GM10266 (cell line): ENCODE data around the gene ARHGEF11.

ENCODE experiments used
- DNase-seq: peaks from one replicate; pipeline ENCODE4 v3.0.0; 2012; ENCODE audit errors: extremely low spot score
- TF ChIP-seq, protein P1 (sequence below): IDR thresholded peaks from 2 replicates; pipeline ENCODE4 v1.5.1; 2012; ENCODE audit warnings: mild to moderate bottlenecking, low read depth; ENCODE audit not compliant: control insufficient read depth, insufficient read depth; ENCODE audit errors: missing control alignments

The ARHGEF11 gene

DNA sequence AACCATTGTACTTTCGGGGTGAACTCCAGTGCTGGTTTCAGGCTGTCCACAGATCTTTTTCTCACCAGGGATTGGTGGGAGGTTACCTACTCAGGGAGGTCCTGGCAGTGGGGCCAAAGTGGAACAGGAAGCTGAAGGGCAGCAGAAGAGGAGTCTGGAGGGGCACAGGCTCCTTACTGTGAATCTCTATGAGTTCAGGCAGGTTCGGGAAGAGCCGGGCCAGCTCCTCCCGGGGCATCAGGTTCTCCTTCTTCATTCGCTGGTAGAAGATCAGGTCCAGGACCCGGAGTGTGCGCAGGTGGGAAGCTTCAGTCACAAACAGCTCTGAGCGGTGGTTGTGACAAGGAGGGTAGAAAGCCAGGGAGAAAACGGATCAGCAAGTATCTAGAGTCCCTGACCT is 98.4 kb downstream of the ARHGEF11 start:
- TF ChIP-seq, protein P1, sequence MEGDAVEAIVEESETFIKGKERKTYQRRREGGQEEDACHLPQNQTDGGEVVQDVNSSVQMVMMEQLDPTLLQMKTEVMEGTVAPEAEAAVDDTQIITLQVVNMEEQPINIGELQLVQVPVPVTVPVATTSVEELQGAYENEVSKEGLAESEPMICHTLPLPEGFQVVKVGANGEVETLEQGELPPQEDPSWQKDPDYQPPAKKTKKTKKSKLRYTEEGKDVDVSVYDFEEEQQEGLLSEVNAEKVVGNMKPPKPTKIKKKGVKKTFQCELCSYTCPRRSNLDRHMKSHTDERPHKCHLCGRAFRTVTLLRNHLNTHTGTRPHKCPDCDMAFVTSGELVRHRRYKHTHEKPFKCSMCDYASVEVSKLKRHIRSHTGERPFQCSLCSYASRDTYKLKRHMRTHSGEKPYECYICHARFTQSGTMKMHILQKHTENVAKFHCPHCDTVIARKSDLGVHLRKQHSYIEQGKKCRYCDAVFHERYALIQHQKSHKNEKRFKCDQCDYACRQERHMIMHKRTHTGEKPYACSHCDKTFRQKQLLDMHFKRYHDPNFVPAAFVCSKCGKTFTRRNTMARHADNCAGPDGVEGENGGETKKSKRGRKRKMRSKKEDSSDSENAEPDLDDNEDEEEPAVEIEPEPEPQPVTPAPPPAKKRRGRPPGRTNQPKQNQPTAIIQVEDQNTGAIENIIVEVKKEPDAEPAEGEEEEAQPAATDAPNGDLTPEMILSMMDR, result no peak
- DNase-seq, result no peak

DNA sequence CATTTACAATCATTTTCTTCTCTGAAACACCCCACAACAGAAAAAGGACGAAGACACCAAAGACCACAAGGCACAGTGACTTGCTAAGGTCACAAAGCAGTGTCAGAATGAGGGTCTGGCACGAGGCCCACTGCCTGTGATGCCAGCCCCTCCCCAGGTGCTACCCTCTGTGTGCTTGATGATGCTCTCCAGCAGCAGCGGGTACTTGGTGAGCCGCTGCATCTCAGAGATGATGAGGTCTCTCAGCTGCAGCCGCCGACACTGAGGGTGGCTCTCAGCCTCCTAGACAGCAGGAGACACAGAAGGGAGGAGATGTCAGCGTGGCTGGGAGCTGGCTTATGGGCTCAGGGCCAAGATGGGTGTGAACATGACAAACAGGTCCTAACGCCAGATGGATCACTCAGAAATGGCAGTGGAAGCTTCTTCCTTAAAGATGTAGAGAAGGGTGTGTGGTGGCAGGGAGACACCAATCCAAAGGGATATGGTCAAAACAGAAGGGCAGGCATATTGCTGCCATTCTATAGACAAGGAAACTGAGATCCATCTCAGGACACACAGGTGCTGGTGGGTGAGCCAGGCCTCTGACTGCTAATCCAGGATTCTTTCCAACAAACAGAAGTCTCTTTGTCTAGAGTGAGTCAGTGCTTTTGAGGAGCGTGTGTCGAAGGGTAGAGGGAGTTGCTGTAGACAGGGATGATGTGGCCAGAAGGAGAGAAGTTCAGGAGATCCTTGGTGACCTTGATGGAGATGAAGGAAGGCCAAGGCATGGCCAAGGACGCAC is 99.5 kb downstream of the ARHGEF11 start:
- DNase-seq, result no peak
- TF ChIP-seq, protein P1, result no peak

GRCh38 chr1:156944848-156945247 is 100.7 kb downstream of the ARHGEF11 start:
- TF ChIP-seq, protein P1, result no peak
- no peak for DNase-seq

DNA sequence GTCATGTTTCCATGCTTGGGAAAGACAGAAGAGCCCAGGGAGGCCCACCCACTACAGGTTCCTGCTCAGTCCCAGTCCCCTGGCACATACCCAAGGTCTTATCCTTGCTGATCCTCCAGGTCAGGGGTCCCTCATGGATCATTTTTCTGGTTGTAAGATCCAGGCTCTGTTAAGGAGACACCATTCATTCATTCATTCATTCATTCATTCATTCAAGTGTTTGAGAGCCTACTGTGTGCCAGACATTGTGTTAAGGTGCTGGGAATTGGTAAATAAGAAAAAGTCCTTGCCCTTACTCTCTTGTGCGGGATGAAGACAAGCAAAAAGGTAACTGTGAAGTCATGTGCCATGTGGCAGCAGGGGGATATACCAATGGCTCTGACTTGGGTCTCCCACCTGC is 101.3 kb downstream of the ARHGEF11 start:
- no peak for DNase-seq
- TF ChIP-seq, protein P1, result no peak

DNA sequence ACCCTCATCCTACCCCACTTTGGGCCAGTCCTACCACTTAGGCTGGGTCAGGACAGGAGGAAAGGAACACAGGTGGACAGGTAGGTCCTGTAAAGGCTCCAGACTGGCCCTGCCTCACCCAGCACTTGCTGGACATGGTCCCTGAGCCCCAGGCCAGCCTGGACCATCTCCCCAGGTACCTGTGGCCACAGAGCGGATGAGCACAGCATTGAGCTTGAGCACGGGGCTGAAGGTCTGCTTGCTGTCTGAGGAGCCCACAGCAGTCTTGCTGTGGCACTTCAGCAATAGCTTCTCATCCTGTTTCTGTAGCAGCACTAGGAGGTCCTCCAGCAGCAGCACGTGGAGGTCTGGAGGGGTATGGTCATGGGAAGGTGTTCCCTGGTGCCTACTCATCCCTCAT is 101.8 kb downstream of the ARHGEF11 start:
- TF ChIP-seq, protein P1, result no peak
- no peak for DNase-seq

DNA sequence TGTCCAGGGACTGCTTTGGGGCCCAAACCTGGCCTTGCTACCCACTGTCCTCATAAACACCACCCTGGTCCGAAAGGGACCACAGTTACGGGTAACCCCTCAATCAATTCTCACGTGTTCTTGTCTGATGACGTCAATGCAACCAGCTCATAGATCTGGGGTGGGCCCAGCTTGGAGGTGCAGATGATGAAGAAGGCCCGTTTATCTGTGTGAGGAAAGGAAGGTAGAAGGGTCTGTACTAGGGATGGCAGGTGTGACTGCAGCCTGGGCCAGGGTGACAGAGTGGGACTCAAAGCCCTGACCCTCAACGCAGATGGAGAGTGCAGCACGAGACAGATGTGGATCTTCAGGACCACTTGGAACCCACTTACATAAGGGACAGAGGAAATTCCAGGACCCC is 103.0 kb downstream of the ARHGEF11 start:
- DNase-seq, result no peak
- TF ChIP-seq, protein P1, result no peak

GRCh38 chr1:156942176-156942575 is 103.4 kb downstream of the ARHGEF11 start:
- TF ChIP-seq, protein P1, result no peak
- DNase-seq, result no peak
